Neural cell (in vitro differentiated cells): ENCODE measurements around the gene ATG14.

Experiments used
- CTCF ChIP-seq: fragments of 450-650 bp; IDR thresholded peaks from 2 replicates; pipeline ENCODE4 v1.5.1; 2014; ENCODE audit warnings: antibody characterized with exemption, mild to moderate bottlenecking, moderate library complexity; ENCODE audit not compliant: poor library complexity, severe bottlenecking
- EP300 ChIP-seq: fragments of 450-650 bp; conservative IDR thresholded peaks from 2 replicates; pipeline ENCODE4 v1.6.1; 2014; ENCODE audit warnings: antibody characterized with exemption, mild to moderate bottlenecking, moderate library complexity; ENCODE audit not compliant: poor library complexity, severe bottlenecking
- EZH2 ChIP-seq: fragments of 200-600, 300-800 bp; shearing (Covaris generic), sonication (generic); IDR thresholded peaks from 2 replicates; pipeline ENCODE4 v1.6.1; 2014; ENCODE audit warnings: antibody characterized with exemption, low read length, borderline replicate concordance, mild to moderate bottlenecking; ENCODE audit not compliant: insufficient read depth, poor library complexity, severe bottlenecking
- POLR2AphosphoS5 ChIP-seq: IDR thresholded peaks from 2 replicates; pipeline ENCODE4 v1.6.1; 2012
- RAD21 ChIP-seq: fragments of 450-650 bp; conservative IDR thresholded peaks from 2 replicates; pipeline ENCODE4 v1.6.1; 2014; ENCODE audit warnings: antibody characterized with exemption, mild to moderate bottlenecking, moderate library complexity
- REST ChIP-seq: IDR thresholded peaks from 2 replicates; pipeline ENCODE4 v1.6.1; 2012; ENCODE audit warnings: borderline replicate concordance
- TAF1 ChIP-seq: IDR thresholded peaks from 2 replicates; pipeline ENCODE4 v1.6.1; 2012; ENCODE audit warnings: low read depth

- TF ChIP-seq CTCF (no peak), EP300 (no peak), REST (no peak), POLR2AphosphoS5 (no peak), TAF1 (no peak), EZH2 (no peak), RAD21 (no peak)
Observed at GRCh38 chr14:55457496-55457895, 45.9 kb upstream of the ATG14 start.
